ENCODE measurements around the gene IFNAR1.

Gene IFNAR1

GRCh38 chr21:33281096-33281652 is 43.6 kb upstream of the IFNAR1 start:
- H3K4me3 ChIP-seq (replicated peaks; ENCODE audit: insufficient read depth, low read length) = no peak overlapping the region
- TF ChIP-seq CTCF (IDR thresholded peaks at IDR 0.05; ENCODE audit: insufficient read depth, low read length) (no peak), GABPA (IDR thresholded peaks at IDR 0.05; ENCODE audit: low read depth) (no peak), SPI1 (IDR thresholded peaks at IDR 0.05; ENCODE audit: borderline replicate concordance, low read depth) (no peak), REST (IDR thresholded peaks at IDR 0.05; ENCODE audit: insufficient replicate concordance, low read depth) (no peak), POLR2AphosphoS5 (IDR thresholded peaks at IDR 0.05; ENCODE audit: low read depth) (no peak)
- H3K27me3 ChIP-seq (ENCODE audit: insufficient read depth, poor library complexity, severe bottlenecking) = no peaks in the 10 kb centered on the region
- H3K27ac ChIP-seq (replicated peaks) = no peak overlapping the region
- DNase-seq (ENCODE audit: low read depth in 1 of 2, low spot score in 1 of 2) = no peak

- H3K27ac ChIP-seq (replicated peaks) = no peak overlapping the region
- TF ChIP-seq SPI1 (IDR thresholded peaks at IDR 0.05; ENCODE audit: borderline replicate concordance, low read depth) (no peak), CTCF (IDR thresholded peaks at IDR 0.05; ENCODE audit: insufficient read depth, low read length) (no peak), GABPA (IDR thresholded peaks at IDR 0.05; ENCODE audit: low read depth) (no peak), POLR2AphosphoS5 (IDR thresholded peaks at IDR 0.05; ENCODE audit: low read depth) (no peak)
- no peak overlapping the region for H3K4me3 ChIP-seq (replicated peaks; ENCODE audit: insufficient read depth, low read length)
- H3K27me3 ChIP-seq (ENCODE audit: insufficient read depth, poor library complexity, severe bottlenecking) = no peaks in the 10 kb centered on the region
- no peak for DNase-seq (ENCODE audit: low read depth in 1 of 2, low spot score in 1 of 2)
Observed at GRCh38 chr21:33283203-33283602, 41.6 kb upstream of the IFNAR1 start.

- no peak overlapping the region for H3K4me3 ChIP-seq (replicated peaks; ENCODE audit: insufficient read depth, low read length)
- no peak for DNase-seq (ENCODE audit: low read depth in 1 of 2, low spot score in 1 of 2)
- H3K27ac ChIP-seq (replicated peaks) = no peak overlapping the region
- H3K27me3 ChIP-seq (ENCODE audit: insufficient read depth, poor library complexity, severe bottlenecking) = no peaks in the 10 kb centered on the region
- TF ChIP-seq SPI1 (IDR thresholded peaks at IDR 0.05; ENCODE audit: borderline replicate concordance, low read depth) (no peak), REST (IDR thresholded peaks at IDR 0.05; ENCODE audit: insufficient replicate concordance, low read depth) (no peak), POLR2AphosphoS5 (IDR thresholded peaks at IDR 0.05; ENCODE audit: low read depth) (no peak), CTCF (IDR thresholded peaks at IDR 0.05; ENCODE audit: insufficient read depth, low read length) (no peak), GABPA (IDR thresholded peaks at IDR 0.05; ENCODE audit: low read depth) (no peak)
Observed at GRCh38 chr21:33286076-33286475, 38.7 kb upstream of the IFNAR1 start.

Measured in HL-60 (cell line).